ENCODE measurements around the gene COA8. TPM values are rescaled to one million over a fixed set of nuclear protein-coding genes. Genes with fewer than 3 reads are reported as not detected.

COA8 gene
- polyA plus RNA-seq, 1 donor from 2014 or later = 169 TPM

- Histone ChIP-seq H3K9me3 (ENCODE audit: low read length) (no peaks in the 10 kb centered on the region), H3K9ac (ENCODE audit: low read length) (peak overlapping the region; percentile 97), H3K4me3 (ENCODE audit: low read length) (peak overlapping the region; percentile 89), H3K4me2 (ENCODE audit: low read length) (peak overlapping the region; percentile 75), H3K79me2 (replicated peaks; ENCODE audit: insufficient read depth, low read length) (peaks cover 47% of the 10 kb centered on the region), H3F3A (ENCODE audit: insufficient read depth, low read length, poor library complexity, severe bottlenecking) (no peaks in the 10 kb centered on the region), H3K36me3 (ENCODE audit: insufficient read depth, low read length) (no peaks in the 10 kb centered on the region), H2AFZ (ENCODE audit: low read depth, low read length) (peak overlapping the region; percentile 95), H3K9me2 (ENCODE audit: insufficient read depth, low read length) (no peaks in the 10 kb centered on the region), H3K27me3 (ENCODE audit: insufficient read depth, low read depth, low read length) (no peaks in the 10 kb centered on the region), H3K27ac (ENCODE audit: low read length) (peak overlapping the region; percentile 88), H4K20me1 (ENCODE audit: insufficient read depth) (no peaks in the 10 kb centered on the region)
- TF ChIP-seq POLR2AphosphoS5 (IDR thresholded peaks at IDR 0.05) (no peak), RAD21 (conservative IDR thresholded peaks at IDR 0.05) (no peak)
These were observed 65.5 kb downstream of the COA8 start for GRCh38 chr14:103628221-103628683.

GRCh38 chr14:103628684-103629502 is 66.1 kb downstream of the COA8 start, which contains the start of gene KLC1:
KLC1 (plus strand) TSS chr14:103629211; CDS start chr14:103654565, 25,354 bp downstream.
- Histone ChIP-seq H3K9me2 (ENCODE audit: insufficient read depth, low read length) (no peaks in the 10 kb centered on the region), H3K9ac (ENCODE audit: low read length) (peak within 1 kb of the TSS; percentile 97), H3K79me2 (replicated peaks; ENCODE audit: insufficient read depth, low read length) (peaks cover 52% of the 10 kb centered on the region), H3K36me3 (ENCODE audit: insufficient read depth, low read length) (no peaks in the 10 kb centered on the region), H4K20me1 (ENCODE audit: insufficient read depth) (no peaks in the 10 kb centered on the region), H3F3A (ENCODE audit: insufficient read depth, low read length, poor library complexity, severe bottlenecking) (no peaks in the 10 kb centered on the region), H3K9me3 (ENCODE audit: low read length) (no peaks in the 10 kb centered on the region), H2AFZ (ENCODE audit: low read depth, low read length) (peak within 1 kb of the TSS; percentile 95), H3K4me2 (ENCODE audit: low read length) (peak within 1 kb of the TSS; percentile 75), H3K4me3 (ENCODE audit: low read length) (peak within 1 kb of the TSS; percentile 89), H3K27ac (ENCODE audit: low read length) (peak within 1 kb of the TSS; percentile 88), H3K27me3 (ENCODE audit: insufficient read depth, low read depth, low read length) (no peaks in the 10 kb centered on the region)
- TF ChIP-seq POLR2AphosphoS5 (IDR thresholded peaks at IDR 0.05) (peak; percentile 98), EP300 (conservative IDR thresholded peaks at IDR 0.05; ENCODE audit: poor library complexity, severe bottlenecking) (peak; percentile 49), SMC3 (conservative IDR thresholded peaks at IDR 0.05; ENCODE audit: poor library complexity) (no peak), REST (IDR thresholded peaks at IDR 0.05; ENCODE audit: borderline replicate concordance) (peak; percentile 12), TAF1 (IDR thresholded peaks at IDR 0.05; ENCODE audit: low read depth) (peak; percentile 77), EZH2 (IDR thresholded peaks at IDR 0.05; ENCODE audit: borderline replicate concordance, insufficient read depth, low read length, poor library complexity, severe bottlenecking) (no peak), RAD21 (conservative IDR thresholded peaks at IDR 0.05) (peak; percentile 35), CTCF (IDR thresholded peaks at IDR 0.05; ENCODE audit: poor library complexity, severe bottlenecking) (peak; percentile 42), MXI1 (conservative IDR thresholded peaks at IDR 0.05; ENCODE audit: poor library complexity, severe bottlenecking) (peak; percentile 79)
